Medulla oblongata (tissue), 1 donor: ENCODE results near the gene TINAG.
"Not testable (repeated sequence)": the region's sequence is repeated elsewhere in the genome, so short reads cannot be mapped to it uniquely, and the experiment has no call there.

Experiments
- DNase-seq: peaks from one replicate; pipeline ENCODE4 v3.0.0-alpha.2; 2015; ENCODE audit errors: extremely low spot score

Gene TINAG

GRCh38 chr6:54307439-54307910 lies 766 bp upstream of the TINAG start:
- no peak for DNase-seq

- no peak for DNase-seq
Measured at GRCh38 chr6:54308986-54309315, 710 bp downstream of the TINAG start.

DNA sequence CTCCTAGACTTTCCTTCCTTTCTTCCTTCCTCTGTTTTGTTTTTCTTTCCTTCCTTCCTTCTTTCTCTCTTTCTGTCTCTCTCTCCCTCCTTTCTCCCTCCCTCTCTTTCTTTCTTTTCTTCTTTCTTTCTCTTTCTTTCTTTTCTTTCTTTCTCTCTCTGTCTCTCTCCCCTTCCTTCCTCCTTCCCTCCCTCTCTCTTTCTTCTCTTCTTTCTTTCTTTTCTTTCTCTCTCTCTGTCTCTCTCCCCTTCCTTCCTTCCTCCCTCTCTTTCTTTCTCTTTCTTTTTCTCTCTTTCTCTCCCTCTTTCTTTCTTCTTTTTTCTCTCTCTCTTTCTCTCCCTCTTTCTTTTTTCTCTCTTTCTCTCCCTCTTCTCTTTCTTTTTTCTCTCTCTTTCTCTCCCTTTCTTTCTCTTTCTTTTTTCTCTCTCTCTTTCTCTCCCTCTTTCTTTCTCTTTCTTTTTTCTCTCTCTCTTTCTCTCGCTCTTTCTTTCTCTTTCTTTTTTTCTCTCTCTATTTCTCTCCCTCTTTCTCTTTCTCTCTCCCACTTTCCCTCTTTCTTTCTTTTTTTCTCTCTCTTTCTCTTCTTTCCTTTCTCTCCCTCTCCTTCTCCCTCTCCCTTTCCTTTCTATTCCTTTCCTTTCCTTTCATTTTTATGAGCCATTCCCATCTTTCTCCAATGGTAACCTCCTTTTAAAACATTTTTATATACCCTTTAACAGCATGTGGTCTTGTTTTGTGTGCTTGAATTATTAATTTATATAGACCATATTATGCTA lies 2.3 kb downstream of the TINAG start:
- DNase-seq, result no peak

GRCh38 chr6:54315656-54316055 lies 7.4 kb downstream of the TINAG start:
- DNase-seq, result no peak

GRCh38 chr6:54320871-54321270 lies 12.6 kb downstream of the TINAG start:
- no peak for DNase-seq

GRCh38 chr6:54327631-54328030 lies 19.4 kb downstream of the TINAG start:
- DNase-seq, result no peak

GRCh38 chr6:54331571-54331970 lies 23.3 kb downstream of the TINAG start:
- DNase-seq, result not testable (repeated sequence)

GRCh38 chr6:54335871-54336270 lies 27.6 kb downstream of the TINAG start:
- no peak for DNase-seq

GRCh38 chr6:54353975-54354374 lies 45.7 kb downstream of the TINAG start:
- DNase-seq, result no peak

- no peak for DNase-seq
Measured at GRCh38 chr6:54354608-54355007, 46.4 kb downstream of the TINAG start.

- DNase-seq, result no peak
Measured at GRCh38 chr6:54357141-54357540, 48.9 kb downstream of the TINAG start.

DNA sequence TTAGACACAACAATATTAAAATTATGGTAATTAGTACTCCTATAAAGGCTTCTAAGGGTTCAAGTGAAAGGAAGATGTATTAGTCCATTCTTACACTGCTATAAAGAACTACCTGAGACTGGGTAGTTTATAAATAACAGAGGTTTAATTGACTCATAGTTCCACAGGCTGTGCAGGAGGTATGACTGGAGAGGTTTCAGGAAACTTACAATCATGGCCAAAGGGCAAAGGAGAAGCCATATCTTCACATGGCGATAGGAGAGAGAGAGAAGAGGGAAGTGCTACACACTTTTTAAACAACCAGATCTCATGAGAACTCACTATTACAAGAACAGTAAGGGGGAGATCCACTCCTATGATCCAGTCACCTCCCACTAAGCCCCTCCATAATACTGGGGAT lies 52.9 kb downstream of the TINAG start:
- DNase-seq, result no peak

- no peak for DNase-seq
Measured at GRCh38 chr6:54361734-54362133, 53.5 kb downstream of the TINAG start.

- DNase-seq, result no peak
Measured at GRCh38 chr6:54366667-54367327, 58.6 kb downstream of the TINAG start.

- DNase-seq, result no peak
Measured at GRCh38 chr6:54377776-54378175, 69.5 kb downstream of the TINAG start.

DNA sequence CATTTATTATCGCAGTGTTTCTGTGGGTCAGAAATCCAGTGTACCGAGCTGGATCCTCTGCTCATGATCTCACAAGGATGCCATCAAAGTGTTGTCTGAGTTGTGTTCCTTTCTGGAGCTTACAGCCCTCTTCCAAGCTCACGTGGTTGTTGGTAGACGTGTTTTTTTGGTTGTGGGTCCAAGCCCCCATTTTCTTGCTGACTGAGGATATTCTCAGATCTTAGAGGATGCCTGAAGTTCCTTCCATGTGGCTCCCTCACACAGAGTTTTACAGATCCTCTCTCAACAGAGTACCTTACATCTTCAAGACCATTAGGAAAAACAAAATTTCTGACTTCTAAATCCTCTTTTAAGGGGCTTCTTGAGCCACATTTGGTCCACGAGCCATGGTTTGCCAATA lies 78.1 kb downstream of the TINAG start:
- DNase-seq, result no peak

DNA sequence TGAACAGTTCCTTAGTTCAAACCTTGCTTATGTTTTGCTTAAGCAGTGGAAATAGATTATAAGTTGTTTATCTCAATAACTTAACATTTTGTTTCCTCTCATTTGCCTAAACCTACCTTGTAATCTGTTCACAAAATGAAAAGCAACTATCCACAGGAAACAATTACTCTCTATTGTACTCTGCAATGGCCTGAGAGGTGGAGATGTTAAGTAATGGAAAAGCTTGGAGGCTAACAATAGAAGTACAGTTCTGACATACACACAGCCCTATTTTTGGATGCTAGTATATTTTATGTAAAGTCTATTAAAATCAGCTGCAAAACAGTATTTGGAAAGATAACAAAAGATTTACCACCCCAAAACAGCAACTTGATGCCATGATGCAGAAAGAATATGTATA lies 82.1 kb downstream of the TINAG start:
- DNase-seq, result no peak

DNA sequence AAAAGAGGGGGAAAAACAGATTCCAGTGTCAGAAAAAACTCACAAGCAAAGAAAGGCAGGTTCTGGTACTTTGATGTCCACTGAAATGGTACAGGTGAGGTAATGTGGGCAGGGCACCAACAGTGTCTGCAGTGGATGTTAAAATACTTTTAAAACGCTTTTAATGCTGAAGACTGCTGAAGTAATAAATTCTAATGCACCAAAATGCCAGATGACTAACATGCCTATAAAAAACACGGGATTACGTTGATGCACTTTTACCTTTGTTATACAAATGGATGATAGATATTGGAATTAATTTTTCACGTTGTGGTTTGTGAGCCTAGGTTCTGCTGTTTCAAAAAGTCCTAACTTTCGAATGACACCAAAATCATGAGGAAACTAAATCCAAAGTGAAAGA lies 83.3 kb downstream of the TINAG start:
- DNase-seq, result no peak

DNA sequence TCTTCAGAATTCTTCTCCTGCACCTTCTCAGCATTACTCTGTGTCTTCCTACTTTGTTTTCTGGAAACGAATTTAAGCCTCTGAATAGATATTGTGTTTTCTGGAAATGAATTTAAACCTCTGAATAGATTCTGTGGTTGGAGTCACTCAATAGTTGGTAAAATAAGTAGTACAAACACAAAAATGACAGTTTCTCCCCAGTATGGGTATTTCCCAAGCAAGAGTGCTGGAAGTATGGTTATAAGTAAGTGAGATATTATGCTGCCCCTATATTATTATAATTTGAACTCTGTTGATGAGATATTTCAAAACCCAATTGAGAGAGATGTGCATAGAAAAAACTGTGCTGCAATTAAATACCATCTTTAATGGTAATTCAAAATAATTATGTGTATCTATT lies 94.9 kb downstream of the TINAG start:
- DNase-seq, result no peak

DNA sequence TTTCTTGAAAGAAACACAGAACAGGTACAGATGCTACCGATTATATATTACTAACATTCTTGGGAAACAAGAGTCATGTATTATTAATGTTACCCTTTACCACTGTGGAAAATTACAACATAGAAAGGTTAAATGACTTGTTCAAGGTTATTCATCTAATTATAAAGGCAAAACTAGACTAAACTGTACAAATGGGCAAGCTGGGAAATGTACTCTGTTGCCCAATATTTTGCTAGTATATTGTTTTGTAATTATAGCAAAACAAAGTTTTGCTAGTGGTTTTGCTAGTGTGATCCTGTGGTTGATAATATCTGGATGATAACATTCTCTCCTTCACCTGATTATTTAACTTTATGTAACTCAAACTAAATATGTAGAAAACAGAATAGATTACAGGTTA lies 96.5 kb downstream of the TINAG start:
- DNase-seq, result no peak

GRCh38 chr6:54411767-54412166 lies 103.5 kb downstream of the TINAG start:
- no peak for DNase-seq

GRCh38 chr6:54415517-54415916 lies 107.3 kb downstream of the TINAG start:
- no peak for DNase-seq

GRCh38 chr6:54419885-54420284 lies 111.6 kb downstream of the TINAG start:
- no peak for DNase-seq

DNA sequence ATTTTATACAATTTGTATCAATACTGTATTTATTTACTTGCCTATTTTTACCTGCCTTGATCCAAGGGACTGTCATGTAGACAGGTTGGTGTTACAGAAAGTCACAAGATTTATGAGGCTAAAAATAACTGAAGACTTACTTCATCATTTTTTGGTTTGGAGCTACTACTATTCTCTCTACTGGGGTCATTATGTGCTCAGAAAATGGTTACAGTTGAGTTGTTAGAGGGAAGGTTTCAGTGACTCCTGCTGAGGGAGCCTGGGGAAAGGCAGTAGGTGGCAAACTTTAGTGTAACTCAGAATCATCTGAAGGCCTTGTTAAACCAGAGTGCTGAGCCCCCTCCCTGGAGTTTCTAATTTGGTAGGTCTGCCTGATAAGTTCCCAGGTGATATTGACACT lies 118.8 kb downstream of the TINAG start:
- no peak for DNase-seq
